SK-N-MC (cell line): ENCODE results near the gene PC.

Experiments used
- DNase-seq: peaks from one replicate; pipeline ENCODE4 v3.0.0-alpha.2; 2011; ENCODE audit warnings: low read depth, low spot score
- H3K27ac ChIP-seq: fragments of 200-600 bp; sonication (generic); 2 replicates; pipeline ENCODE4 v1.5.1; 2016; ENCODE audit warnings: mixed run types
- H3K36me3 ChIP-seq: fragments of 200-600 bp; sonication (generic); 2 replicates; pipeline ENCODE4 v1.6.1; 2017; ENCODE audit warnings: antibody characterized with exemption, low read length, mixed read lengths; ENCODE audit not compliant: insufficient read depth
- H3K4me3 ChIP-seq: fragments of 200-600 bp; sonication (generic); 2 replicates; pipeline ENCODE4 v1.5.1; 2016
- H3K9ac ChIP-seq: fragments of 200-600 bp; sonication (generic); 2 replicates; pipeline ENCODE4 v1.8.0; 2017; ENCODE audit warnings: mixed run types, mixed read lengths; ENCODE audit not compliant: insufficient read length
- H3K9me3 ChIP-seq: fragments of 200-600 bp; sonication (generic); 2 replicates; pipeline ENCODE4 v1.6.1; 2017; ENCODE audit warnings: low read depth, mild to moderate bottlenecking, antibody characterized with exemption, low read length, moderate library complexity, mixed read lengths
- EZH2 ChIP-seq: fragments of 200-600 bp; sonication (generic); IDR thresholded peaks from one replicate; pipeline ENCODE4 v1.6.1; 2017; ENCODE audit warnings: antibody characterized with exemption
- FOXP2 ChIP-seq: optimal IDR thresholded peaks from 2 replicates; pipeline ENCODE3; 2011; ENCODE audit warnings: mild to moderate bottlenecking, moderate library complexity; ENCODE audit not compliant: insufficient read depth; ENCODE audit errors: extremely low read length, control extremely low read depth
- POLR2AphosphoS5 ChIP-seq: IDR thresholded peaks from 2 replicates; pipeline ENCODE4 v1.6.1; 2012; ENCODE audit warnings: mild to moderate bottlenecking, low read depth, low read length, borderline replicate concordance

Gene PC

DNA sequence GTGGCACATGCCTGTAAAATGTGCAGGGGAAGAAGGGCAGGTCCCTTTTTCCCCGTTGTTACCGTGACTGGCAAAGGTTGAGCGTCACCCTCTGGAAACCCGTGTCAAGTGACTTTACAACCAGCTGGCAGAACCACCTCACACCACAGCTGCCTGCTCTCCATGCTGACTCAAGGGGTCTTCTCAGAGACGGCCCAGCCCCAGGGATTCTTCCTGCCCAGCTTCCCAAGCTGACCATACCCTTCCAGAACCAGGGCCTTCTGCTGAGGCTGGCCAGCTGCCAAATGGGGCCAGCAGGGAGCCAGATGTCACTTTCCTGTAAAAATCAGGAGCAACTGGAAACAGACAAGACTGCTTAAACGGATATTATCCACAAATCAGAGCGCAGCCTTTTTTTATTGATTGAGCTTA lies 6.3 kb downstream of the PC start:
- Histone ChIP-seq H3K9me3 (no peaks in the 10 kb centered on the region), H3K4me3 (no peak overlapping the region), H3K36me3 (peaks cover under 1% of the 10 kb centered on the region; the same call in 1 of the 2 replicates), H3K9ac (no peak overlapping the region), H3K27ac (peak overlapping the region; percentile 60)
- no peak for DNase-seq
- TF ChIP-seq POLR2AphosphoS5 (no peak), FOXP2 (no peak), EZH2 (no peak)

- Histone ChIP-seq H3K4me3 (no peak overlapping the region), H3K9me3 (no peaks in the 10 kb centered on the region), H3K9ac (no peak overlapping the region), H3K27ac (no peak overlapping the region), H3K36me3 (peaks cover 4% of the 10 kb centered on the region; the same call in 1 of the 2 replicates)
- no peak for DNase-seq
- TF ChIP-seq POLR2AphosphoS5 (no peak), FOXP2 (no peak)
Observed at GRCh38 chr11:66951135-66951534, 7.0 kb downstream of the PC start.

DNA sequence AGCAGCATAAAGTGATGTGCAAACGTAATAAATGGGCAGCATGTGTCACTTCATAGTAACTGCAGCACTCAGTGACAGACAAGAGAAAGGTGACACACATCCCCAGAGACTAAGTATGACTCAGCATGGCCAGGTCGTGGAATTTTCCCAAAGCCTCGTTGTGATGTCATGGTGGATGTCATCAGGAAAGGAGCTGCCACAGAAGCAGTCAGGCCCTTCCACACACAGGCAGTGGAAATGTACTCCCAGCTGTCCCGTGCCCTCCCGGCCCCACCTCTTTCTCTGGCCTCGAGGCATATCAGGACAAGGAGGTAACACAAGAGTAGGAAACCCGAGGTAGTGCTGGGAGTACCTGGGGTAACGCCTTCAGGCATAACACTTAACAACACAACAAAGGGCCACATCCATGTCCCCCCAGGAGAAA lies 8.1 kb downstream of the PC start:
- Histone ChIP-seq H3K27ac (no peak overlapping the region), H3K9ac (no peak overlapping the region), H3K4me3 (no peak overlapping the region), H3K36me3 (peaks cover 4% of the 10 kb centered on the region; the same call in 1 of the 2 replicates), H3K9me3 (no peaks in the 10 kb centered on the region)
- TF ChIP-seq POLR2AphosphoS5 (no peak), EZH2 (no peak), FOXP2 (no peak)
- DNase-seq: no peak

- Histone ChIP-seq H3K36me3 (no peaks in the 10 kb centered on the region), H3K27ac (no peak overlapping the region), H3K4me3 (no peak overlapping the region), H3K9me3 (no peaks in the 10 kb centered on the region), H3K9ac (no peak overlapping the region)
- TF ChIP-seq FOXP2 (no peak), POLR2AphosphoS5 (no peak), EZH2 (no peak)
- no peak for DNase-seq
Observed at GRCh38 chr11:66938582-66939135, 19.5 kb downstream of the PC start.

- no peak for DNase-seq
- H3K27ac ChIP-seq: no peak overlapping the region
- no peak overlapping the region for H3K4me3 ChIP-seq
- H3K36me3 ChIP-seq: no peaks in the 10 kb centered on the region
- no peak overlapping the region for H3K9ac ChIP-seq
- H3K9me3 ChIP-seq: no peaks in the 10 kb centered on the region
- TF ChIP-seq POLR2AphosphoS5 (no peak), EZH2 (no peak), FOXP2 (no peak)
Observed at GRCh38 chr11:66937193-66937733, 20.9 kb downstream of the PC start.

DNA sequence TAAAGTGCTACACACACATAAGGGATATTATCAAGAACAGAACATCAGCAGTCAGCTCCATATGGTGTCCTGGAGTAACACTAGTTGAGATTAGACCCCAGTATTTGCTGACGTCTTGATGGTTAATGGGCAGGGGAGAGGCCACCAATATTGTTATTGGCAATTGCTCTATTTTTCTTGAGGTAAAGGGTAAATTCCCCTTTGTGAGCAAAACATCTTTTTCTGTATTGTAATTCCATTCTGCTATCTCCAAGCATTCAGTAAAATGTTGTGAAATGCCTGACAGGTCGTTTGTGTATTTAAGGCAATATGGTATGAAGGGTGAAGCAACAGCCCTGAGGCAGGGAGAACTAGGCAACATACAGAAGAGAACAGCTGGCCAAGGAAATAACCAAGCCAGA lies 21.9 kb downstream of the PC start:
- H3K27ac ChIP-seq: no peak overlapping the region

GRCh38 chr11:66934950-66935779 lies 23.0 kb downstream of the PC start:
- H3K36me3 ChIP-seq: no peaks in the 10 kb centered on the region
- H3K9me3 ChIP-seq: no peaks in the 10 kb centered on the region
- TF ChIP-seq POLR2AphosphoS5: no peak
- TF ChIP-seq FOXP2: no peak
- no peak for TF ChIP-seq EZH2
- no peak overlapping the region for H3K4me3 ChIP-seq
- no peak overlapping the region for H3K27ac ChIP-seq
- H3K9ac ChIP-seq: no peak overlapping the region
- no peak for DNase-seq

More for the DNA sequence above, 21.9 kb downstream of the PC start:
- TF ChIP-seq POLR2AphosphoS5 (no peak), EZH2 (no peak), FOXP2 (no peak)
- Histone ChIP-seq H3K36me3 (no peaks in the 10 kb centered on the region), H3K4me3 (no peak overlapping the region), H3K9ac (no peak overlapping the region), H3K9me3 (no peaks in the 10 kb centered on the region)
- DNase-seq: no peak

DNA sequence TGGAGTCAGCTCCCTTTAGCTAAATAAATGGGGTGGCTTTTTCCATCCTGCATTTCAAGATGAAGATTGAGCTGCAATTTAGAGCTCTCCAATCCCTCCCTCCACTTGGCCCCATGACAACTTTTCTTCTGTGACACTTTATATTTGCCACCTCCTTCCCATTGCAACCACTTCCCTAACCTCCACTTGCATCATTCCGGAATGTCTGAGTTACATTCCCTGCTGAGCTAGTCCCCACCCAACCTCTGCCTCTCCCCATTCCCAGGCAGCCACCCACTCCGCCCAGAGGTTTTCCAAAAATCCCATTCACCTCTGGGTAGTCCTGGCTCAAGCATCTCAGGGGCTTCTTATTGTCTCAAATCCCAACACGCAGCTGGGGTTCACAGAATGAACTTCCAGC lies 24.7 kb downstream of the PC start:
- TF ChIP-seq FOXP2: no peak
- no peak for TF ChIP-seq EZH2
- TF ChIP-seq POLR2AphosphoS5: no peak
- Histone ChIP-seq H3K4me3 (no peak overlapping the region), H3K36me3 (no peaks in the 10 kb centered on the region), H3K9me3 (no peaks in the 10 kb centered on the region), H3K9ac (no peak overlapping the region), H3K27ac (no peak overlapping the region)
- no peak for DNase-seq
